ENCODE measurements around the gene H19.

H19 gene

GRCh38 chr11:1997755-1998154 is at the start of gene H19:
TSS of gene H19 (minus strand) at chr11:1997842.
- DNase-seq (ENCODE audit: low read depth in 2 of 2) = no peak

- DNase-seq (ENCODE audit: low read depth in 2 of 2) = no peak
Measured at GRCh38 chr11:2041963-2042362, 44.3 kb upstream of the H19 start.

- no peak for DNase-seq (ENCODE audit: low read depth in 2 of 2)
Measured at GRCh38 chr11:2041153-2041552, 43.5 kb upstream of the H19 start.

GRCh38 chr11:2039198-2039759 is 41.6 kb upstream of the H19 start:
- DNase-seq (ENCODE audit: low read depth in 2 of 2) = no peak

GRCh38 chr11:2036863-2037486 is 39.3 kb upstream of the H19 start:
- DNase-seq (ENCODE audit: low read depth in 2 of 2) = no peak

GRCh38 chr11:2035382-2035781 is 37.7 kb upstream of the H19 start:
- DNase-seq (ENCODE audit: low read depth in 2 of 2) = no peak

- DNase-seq (ENCODE audit: low read depth in 2 of 2) = no peak
Measured at GRCh38 chr11:2031058-2031457, 33.4 kb upstream of the H19 start.

- DNase-seq (ENCODE audit: low read depth in 2 of 2) = no peak
Measured at GRCh38 chr11:2027708-2028107, 30.1 kb upstream of the H19 start.

GRCh38 chr11:2015025-2015424 is 17.4 kb upstream of the H19 start:
- no peak for DNase-seq (ENCODE audit: low read depth in 2 of 2)

- no peak for DNase-seq (ENCODE audit: low read depth in 2 of 2)
Measured at GRCh38 chr11:2012440-2012839, 14.8 kb upstream of the H19 start.

GRCh38 chr11:2004466-2004865 is 6.8 kb upstream of the H19 start:
- DNase-seq (ENCODE audit: low read depth in 2 of 2) = no peak

- DNase-seq (ENCODE audit: low read depth in 2 of 2) = no peak
Measured at GRCh38 chr11:2002807-2003206, 5.2 kb upstream of the H19 start.

GRCh38 chr11:2002042-2002776 is 4.6 kb upstream of the H19 start:
- no peak for DNase-seq (ENCODE audit: low read depth in 2 of 2)

GRCh38 chr11:1998861-1999260 is 1.2 kb upstream of the H19 start:
- no peak for DNase-seq (ENCODE audit: low read depth in 2 of 2)

GRCh38 chr11:1998290-1998689 is 648 bp upstream of the H19 start:
- no peak for DNase-seq (ENCODE audit: low read depth in 2 of 2)

- DNase-seq (ENCODE audit: low read depth in 2 of 2) = no peak
Measured at GRCh38 chr11:1994121-1994520, 3.5 kb downstream of the H19 start.

GRCh38 chr11:1992111-1992510 is 5.5 kb downstream of the H19 start:
- no peak for DNase-seq (ENCODE audit: low read depth in 2 of 2)

- DNase-seq (ENCODE audit: low read depth in 2 of 2) = no peak
Measured at GRCh38 chr11:1990872-1991578, 6.6 kb downstream of the H19 start.

- DNase-seq (ENCODE audit: low read depth in 2 of 2) = no peak
Measured at GRCh38 chr11:1989953-1990352, 7.7 kb downstream of the H19 start.

GRCh38 chr11:1988667-1989317 is 8.8 kb downstream of the H19 start:
- DNase-seq (ENCODE audit: low read depth in 2 of 2) = no peak

GRCh38 chr11:1988174-1988573 is 9.5 kb downstream of the H19 start:
- no peak for DNase-seq (ENCODE audit: low read depth in 2 of 2)

GRCh38 chr11:1987024-1987423 is 10.6 kb downstream of the H19 start:
- no peak for DNase-seq (ENCODE audit: low read depth in 2 of 2)

Measured in stimulated activated CD4-positive, alpha-beta T cell treated with anti-CD3 and anti-CD28 coated beads, Interleukin-12 subunit alpha, Interleukin-12 subunit beta, amount 100 ng/mL, for 24 hours (primary cell).